PC-3 (cell line): ENCODE measurements around the gene CHIT1. TPM values are rescaled to one million over a fixed set of nuclear protein-coding genes. Genes with fewer than 3 reads are reported as not detected.

Experiments used
- ATAC-seq: fragments of 200-7000 bp; cut with Tn5 transposase; 2 replicates; pipeline ENCODE4 v1.9.1; 2020; ENCODE audit warnings: mild to moderate bottlenecking, moderate library complexity
- BruUV-seq: library from RNA; stranded (reverse); fragments of 400-500 nt; replicated peaks from 2 replicates; lab custom pipeline; 2021; lab: Mats Ljungman, UMichigan
- CTCF ChIA-PET: fragments of 300-600 bp; sonication (Branson Sonifier 250); formaldehyde crosslinking; loops from one replicate; lab custom pipeline; 2022; ENCODE audit warnings: antibody characterized with exemption; lab: Charles Lee
- POLR2A ChIA-PET: fragments of 300-600 bp; sonication (Branson Sonifier 250); formaldehyde crosslinking; loops from one replicate; lab custom pipeline; 2022; ENCODE audit warnings: antibody characterized with exemption; ENCODE audit not compliant: unreplicated experiment; lab: Charles Lee
- DNase-seq: peaks from one replicate; pipeline ENCODE4 v3.0.0-alpha.2; 2015
- H2AFZ ChIP-seq: fragments of 300-600 bp; sonication (generic); 2 replicates; pipeline ENCODE4 v1.6.0; 2016; ENCODE audit warnings: antibody characterized with exemption, low read length
- H3F3A ChIP-seq: fragments of 300-600 bp; sonication (generic); one replicate; pipeline ENCODE4 v1.6.0; 2017; ENCODE audit warnings: antibody characterized with exemption, low read length, control low read depth, mild to moderate bottlenecking; ENCODE audit not compliant: unreplicated experiment
- H3K27ac ChIP-seq: fragments of 300-600 bp; sonication (generic); 2 replicates; pipeline ENCODE4 v1.5.1; 2016; ENCODE audit warnings: mild to moderate bottlenecking, low read length
- H3K27me3 ChIP-seq: fragments of 300-600 bp; sonication (generic); 2 replicates; pipeline ENCODE4 v1.6.1; 2016; ENCODE audit warnings: low read length, mixed read lengths
- H3K36me3 ChIP-seq: fragments of 300-600 bp; sonication (generic); 2 replicates; pipeline ENCODE4 v1.6.1; 2016; ENCODE audit warnings: low read depth, mixed run types, low read length, mixed read lengths
- H3K4me1 ChIP-seq: fragments of 300-600 bp; sonication (generic); 2 replicates; pipeline ENCODE4 v1.5.1; 2016; ENCODE audit warnings: low read length; ENCODE audit not compliant: insufficient read depth
- H3K4me2 ChIP-seq: fragments of 300-600 bp; sonication (generic); 2 replicates; pipeline ENCODE4 v1.6.0; 2016; ENCODE audit warnings: low read length
- H3K4me3 ChIP-seq: fragments of 300-600 bp; sonication (generic); 2 replicates; pipeline ENCODE4 v1.5.1; 2016; ENCODE audit warnings: mild to moderate bottlenecking, low read length, mixed read lengths
- H3K79me2 ChIP-seq: fragments of 300-600 bp; sonication (generic); 2 replicates; pipeline ENCODE4 v1.6.1; 2017; ENCODE audit warnings: low read length, mixed read lengths
- H3K9ac ChIP-seq: fragments of 300-600 bp; sonication (generic); 2 replicates; pipeline ENCODE4 v1.6.0; 2016; ENCODE audit warnings: mild to moderate bottlenecking, low read length
- H3K9me2 ChIP-seq: fragments of 300-600 bp; sonication (generic); replicated peaks from 2 replicates; pipeline ENCODE4 v1.6.1; 2016; ENCODE audit warnings: mixed run types, low read length, mixed read lengths
- H3K9me3 ChIP-seq: fragments of 300-600 bp; sonication (generic); 2 replicates; pipeline ENCODE4 v1.6.1; 2016; ENCODE audit warnings: low read length, mixed read lengths
- H4K20me1 ChIP-seq: fragments of 300-600 bp; sonication (generic); 2 replicates; pipeline ENCODE4 v1.6.1; 2016; ENCODE audit warnings: low read length, mixed read lengths
- EZH2 ChIP-seq: fragments of 300-600 bp; sonication (generic); IDR thresholded peaks from one replicate; pipeline ENCODE4 v1.6.1; 2017; ENCODE audit warnings: antibody characterized with exemption, mild to moderate bottlenecking, low read length; ENCODE audit not compliant: unreplicated experiment
- EZH2phosphoT487 ChIP-seq: fragments of 300-600 bp; sonication (generic); IDR thresholded peaks from 2 replicates; pipeline ENCODE4 v1.6.1; 2018; ENCODE audit warnings: mild to moderate bottlenecking, antibody characterized with exemption, low read length, borderline replicate concordance
- intact Hi-C: fragments of 100-400 bp; cut with micrococcal nuclease; formaldehyde crosslinking; loops from 2 replicates; pipeline ENCODE4 v1.9.0; 2023
- total RNA-seq: library from RNA; depleted of rRNA; stranded (reverse); fragments of >200 nt; gene quantifications from 2 replicates; pipeline ENCODE4 v1.2.3, GENCODE V29; 2014
- TF ChIP-seq, protein P1 (sequence below): fragments of 300-600 bp; sonication (generic); conservative IDR thresholded peaks from 2 replicates; pipeline ENCODE4 v1.5.1; 2017; ENCODE audit warnings: antibody characterized with exemption, low read depth, mild to moderate bottlenecking, low read length

The CHIT1 gene
- total RNA-seq, 1 experiment from 2014 or later = not detected

DNA sequence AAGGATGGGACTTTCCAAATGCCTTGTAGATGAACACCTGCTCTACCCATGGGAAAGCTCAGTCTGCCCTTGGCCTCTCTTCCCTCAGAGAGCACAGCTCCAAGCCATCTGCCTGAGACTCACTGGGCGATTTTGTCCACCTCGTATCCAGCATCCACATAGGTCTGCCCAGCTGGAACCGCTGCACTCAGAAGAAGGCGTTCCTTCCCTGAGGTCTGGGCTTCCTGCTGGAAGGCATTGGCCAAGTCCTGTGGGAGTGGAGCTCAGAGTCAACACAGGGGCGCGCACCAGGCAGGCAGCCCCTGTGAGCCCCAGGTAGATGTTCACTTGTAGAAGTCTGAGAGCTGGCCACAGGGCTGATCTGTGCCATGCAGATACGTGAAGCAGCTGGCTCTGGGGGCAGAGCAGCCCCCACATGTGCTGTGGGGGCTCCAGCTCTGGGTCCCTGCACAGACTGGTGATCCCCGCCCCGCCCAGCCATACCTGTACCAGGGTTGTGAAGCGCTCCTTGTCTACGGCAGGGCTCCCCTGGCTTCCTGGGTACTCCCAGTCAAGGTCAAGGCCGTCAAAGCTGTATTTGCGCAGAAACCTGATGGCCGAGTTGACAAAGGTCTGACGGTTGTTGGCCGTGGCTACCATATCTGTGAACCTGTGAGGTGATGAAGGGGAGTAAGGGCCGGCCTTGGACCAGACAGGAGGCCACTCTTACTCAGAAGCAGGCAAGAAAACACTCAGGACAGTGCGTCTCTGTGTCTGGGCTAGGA lies 6.3 kb downstream of the CHIT1 start:
- Histone ChIP-seq H4K20me1 (no peaks in the 10 kb centered on the region), H3F3A (no peaks in the 10 kb centered on the region), H3K4me2 (no peak overlapping the region), H3K9ac (no peak overlapping the region), H3K36me3 (no peaks in the 10 kb centered on the region), H3K9me2 (no peaks in the 10 kb centered on the region), H3K79me2 (no peaks in the 10 kb centered on the region), H3K4me3 (no peak overlapping the region), H3K27me3 (peaks cover 92% of the 10 kb centered on the region), H3K4me1 (no peaks in the 10 kb centered on the region), H3K27ac (no peak overlapping the region), H2AFZ (no peak overlapping the region), H3K9me3 (no peaks in the 10 kb centered on the region)
- ATAC-seq = no peak
- intact Hi-C loops = no loop called here
- no peak for DNase-seq
- no TSS peak for BruUV-seq
- CTCF ChIA-PET = interaction anchor here (0.6 kb wide), 1 partner anchor 50 kb away, joined by 5 read pairs; no protein-coding TSS in a partner anchor
- POLR2A ChIA-PET = no interaction called here
- TF ChIP-seq EZH2phosphoT487 (no peak), EZH2 (no peak)
- TF ChIP-seq, protein P1, sequence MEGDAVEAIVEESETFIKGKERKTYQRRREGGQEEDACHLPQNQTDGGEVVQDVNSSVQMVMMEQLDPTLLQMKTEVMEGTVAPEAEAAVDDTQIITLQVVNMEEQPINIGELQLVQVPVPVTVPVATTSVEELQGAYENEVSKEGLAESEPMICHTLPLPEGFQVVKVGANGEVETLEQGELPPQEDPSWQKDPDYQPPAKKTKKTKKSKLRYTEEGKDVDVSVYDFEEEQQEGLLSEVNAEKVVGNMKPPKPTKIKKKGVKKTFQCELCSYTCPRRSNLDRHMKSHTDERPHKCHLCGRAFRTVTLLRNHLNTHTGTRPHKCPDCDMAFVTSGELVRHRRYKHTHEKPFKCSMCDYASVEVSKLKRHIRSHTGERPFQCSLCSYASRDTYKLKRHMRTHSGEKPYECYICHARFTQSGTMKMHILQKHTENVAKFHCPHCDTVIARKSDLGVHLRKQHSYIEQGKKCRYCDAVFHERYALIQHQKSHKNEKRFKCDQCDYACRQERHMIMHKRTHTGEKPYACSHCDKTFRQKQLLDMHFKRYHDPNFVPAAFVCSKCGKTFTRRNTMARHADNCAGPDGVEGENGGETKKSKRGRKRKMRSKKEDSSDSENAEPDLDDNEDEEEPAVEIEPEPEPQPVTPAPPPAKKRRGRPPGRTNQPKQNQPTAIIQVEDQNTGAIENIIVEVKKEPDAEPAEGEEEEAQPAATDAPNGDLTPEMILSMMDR = no peak

DNA sequence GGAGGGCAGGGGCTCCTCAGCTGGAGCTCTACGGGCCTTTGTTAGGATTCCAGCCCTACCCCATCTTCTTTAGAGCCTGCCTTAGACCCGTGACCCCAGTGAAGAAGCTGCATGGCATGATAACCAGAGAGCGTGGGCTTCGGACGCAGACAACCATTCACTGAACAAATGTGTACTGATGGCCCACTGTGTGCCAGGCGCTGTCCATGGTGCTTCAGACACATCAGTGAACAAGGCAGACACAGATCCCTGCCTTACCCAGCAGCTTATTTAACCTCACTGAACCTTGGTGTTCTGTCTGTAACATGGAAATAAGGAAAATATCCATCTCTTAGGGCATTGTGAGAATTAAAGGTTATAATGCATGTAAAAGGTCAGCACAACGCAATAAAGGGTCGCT lies 9.5 kb downstream of the CHIT1 start:
- ATAC-seq = no peak
- no peaks in the 10 kb centered on the region for H3F3A ChIP-seq

More for the DNA sequence above, 9.5 kb downstream of the CHIT1 start:
- intact Hi-C loops = no loop called here
- Histone ChIP-seq H3K4me2 (no peak overlapping the region), H3K9me2 (no peaks in the 10 kb centered on the region), H3K27ac (no peak overlapping the region), H3K4me3 (no peak overlapping the region), H3K36me3 (no peaks in the 10 kb centered on the region), H2AFZ (no peak overlapping the region), H3K9me3 (no peaks in the 10 kb centered on the region), H4K20me1 (no peaks in the 10 kb centered on the region), H3K79me2 (no peaks in the 10 kb centered on the region), H3K4me1 (no peaks in the 10 kb centered on the region), H3K9ac (no peak overlapping the region), H3K27me3 (peaks cover 71% of the 10 kb centered on the region)
- CTCF ChIA-PET = no interaction called here
- TF ChIP-seq EZH2phosphoT487 (no peak), EZH2 (no peak)
- TF ChIP-seq, protein P1 = no peak
- no TSS peak for BruUV-seq
- no peak for DNase-seq
- POLR2A ChIA-PET = no interaction called here
